ENCODE data around the gene SCMH1. TPM values are rescaled to one million over a fixed set of nuclear protein-coding genes. Genes with fewer than 3 reads are reported as not detected.

SCMH1 gene
- total RNA-seq, 2 experiments from 2014 or later = 47.0 to 47.7 TPM

DNA sequence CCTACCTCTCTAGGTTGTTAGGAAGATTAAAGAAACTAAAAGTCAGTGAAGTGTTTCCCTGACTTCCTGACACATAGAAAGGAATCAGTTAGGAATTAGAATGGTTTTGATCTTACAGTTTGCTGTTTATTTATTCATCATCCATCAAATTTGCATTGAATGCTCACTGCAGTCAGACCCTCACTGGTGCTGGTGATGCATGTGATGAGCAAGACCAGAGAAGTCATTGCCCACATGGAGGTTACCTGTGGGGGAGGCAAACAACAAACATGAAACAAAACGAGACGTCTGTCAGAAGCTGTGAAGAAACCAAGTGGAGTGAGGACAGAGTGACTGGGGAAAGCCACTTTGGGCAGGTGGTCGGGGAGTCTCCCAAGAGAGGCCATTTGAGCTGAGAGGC is 256.2 kb downstream of the SCMH1 start:
- intact Hi-C loops (cut with micrococcal nuclease; ENCODE audit: unreplicated experiment) = no loop called here
- Histone ChIP-seq H4K20me1 (ENCODE audit: insufficient read depth, low read length) (peaks cover 35% of the 10 kb centered on the region), H3K4me3 (ENCODE audit: low read depth, low read length, poor library complexity, severe bottlenecking) (no peak overlapping the region), H2AFZ (ENCODE audit: low read length) (no peak overlapping the region), H3K9me2 (ENCODE audit: insufficient read depth, low read length) (no peaks in the 10 kb centered on the region), H3K4me1 (ENCODE audit: insufficient read depth, low read length, poor library complexity, severe bottlenecking) (peaks cover 18% of the 10 kb centered on the region), H3K36me3 (ENCODE audit: insufficient read depth, low read length) (peaks cover 99% of the 10 kb centered on the region), H3K9me3 (ENCODE audit: low read length) (no peaks in the 10 kb centered on the region), H3K27ac (ENCODE audit: low read depth, low read length, poor library complexity, severe bottlenecking) (no peak overlapping the region), H3K4me2 (ENCODE audit: low read length) (no peak overlapping the region), H3K79me2 (ENCODE audit: insufficient read depth, low read depth, low read length) (peaks cover 44% of the 10 kb centered on the region)
- ChIA-PET CTCF (ENCODE audit: unreplicated experiment) (no interaction called here), POLR2A (no interaction called here)
- no TSS peak for BruUV-seq (replicated peaks)
- TF ChIP-seq EZH2phosphoT487 (IDR thresholded peaks at IDR 0.05; ENCODE audit: borderline replicate concordance, low read depth, low read length) = no peak
- TF ChIP-seq, protein P1, sequence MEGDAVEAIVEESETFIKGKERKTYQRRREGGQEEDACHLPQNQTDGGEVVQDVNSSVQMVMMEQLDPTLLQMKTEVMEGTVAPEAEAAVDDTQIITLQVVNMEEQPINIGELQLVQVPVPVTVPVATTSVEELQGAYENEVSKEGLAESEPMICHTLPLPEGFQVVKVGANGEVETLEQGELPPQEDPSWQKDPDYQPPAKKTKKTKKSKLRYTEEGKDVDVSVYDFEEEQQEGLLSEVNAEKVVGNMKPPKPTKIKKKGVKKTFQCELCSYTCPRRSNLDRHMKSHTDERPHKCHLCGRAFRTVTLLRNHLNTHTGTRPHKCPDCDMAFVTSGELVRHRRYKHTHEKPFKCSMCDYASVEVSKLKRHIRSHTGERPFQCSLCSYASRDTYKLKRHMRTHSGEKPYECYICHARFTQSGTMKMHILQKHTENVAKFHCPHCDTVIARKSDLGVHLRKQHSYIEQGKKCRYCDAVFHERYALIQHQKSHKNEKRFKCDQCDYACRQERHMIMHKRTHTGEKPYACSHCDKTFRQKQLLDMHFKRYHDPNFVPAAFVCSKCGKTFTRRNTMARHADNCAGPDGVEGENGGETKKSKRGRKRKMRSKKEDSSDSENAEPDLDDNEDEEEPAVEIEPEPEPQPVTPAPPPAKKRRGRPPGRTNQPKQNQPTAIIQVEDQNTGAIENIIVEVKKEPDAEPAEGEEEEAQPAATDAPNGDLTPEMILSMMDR (conservative IDR thresholded peaks at IDR 0.05; ENCODE audit: low read length) = no peak
- no peak for DNase-seq (ENCODE audit: low spot score)

DNA sequence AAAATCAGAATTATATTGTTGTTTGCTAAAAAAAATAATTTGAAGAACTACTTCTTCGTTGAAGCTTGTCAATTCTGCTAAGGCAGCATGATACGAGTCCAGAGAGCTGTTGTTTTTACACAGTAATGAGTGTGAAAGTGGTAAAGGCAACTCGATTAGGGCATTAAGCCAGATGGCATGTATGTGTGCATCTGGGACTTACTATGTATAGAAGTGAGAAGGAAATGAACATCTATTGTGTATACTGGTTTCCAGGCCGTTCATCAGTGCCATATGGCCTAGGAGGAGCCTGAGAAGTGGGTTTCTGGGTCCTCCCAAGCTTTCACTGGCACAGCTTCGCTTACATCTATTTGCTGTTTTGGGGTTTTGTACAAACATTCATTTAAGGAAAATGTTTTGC is 256.9 kb downstream of the SCMH1 start:
- POLR2A ChIA-PET = interaction anchor here (0.9 kb wide), 1 partner anchor 11 kb away, joined by 3 read pairs; no protein-coding TSS in a partner anchor

DNA sequence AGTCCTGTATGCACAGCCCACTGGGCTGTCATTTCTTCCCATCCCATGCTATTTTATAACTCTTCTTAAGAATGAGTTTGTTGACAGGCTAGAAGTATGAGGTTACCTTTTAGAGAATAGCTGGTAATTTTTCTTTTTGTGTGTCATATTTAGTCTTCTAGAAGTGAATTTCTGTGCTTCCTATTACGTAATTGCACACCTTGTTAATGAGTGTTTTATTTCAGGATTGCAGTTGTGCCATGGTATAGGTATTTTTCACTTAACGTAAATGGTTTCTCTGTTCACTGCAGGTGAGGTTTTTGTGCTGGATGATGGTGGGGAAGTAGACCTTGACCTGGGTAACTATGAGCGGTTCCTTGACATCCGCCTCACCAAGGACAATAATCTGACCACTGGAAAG is 257.6 kb downstream of the SCMH1 start:
- Histone ChIP-seq H3K4me1 (ENCODE audit: insufficient read depth, low read length, poor library complexity, severe bottlenecking) (peaks cover 18% of the 10 kb centered on the region), H3K36me3 (ENCODE audit: insufficient read depth, low read length) (peaks cover 94% of the 10 kb centered on the region), H3K4me2 (ENCODE audit: low read length) (no peak overlapping the region), H3K9me2 (ENCODE audit: insufficient read depth, low read length) (no peaks in the 10 kb centered on the region), H2AFZ (ENCODE audit: low read length) (no peak overlapping the region), H3K4me3 (ENCODE audit: low read depth, low read length, poor library complexity, severe bottlenecking) (no peak overlapping the region), H4K20me1 (ENCODE audit: insufficient read depth, low read length) (peaks cover 36% of the 10 kb centered on the region), H3K27ac (ENCODE audit: low read depth, low read length, poor library complexity, severe bottlenecking) (no peak overlapping the region), H3K79me2 (ENCODE audit: insufficient read depth, low read depth, low read length) (peaks cover 53% of the 10 kb centered on the region), H3K9me3 (ENCODE audit: low read length) (no peaks in the 10 kb centered on the region)
- POLR2A ChIA-PET = interaction anchor here (0.6 to 1.2 kb wide), 5 partner anchors 10 to 946 kb away, joined by 3 read pairs; no protein-coding TSS in a partner anchor
- intact Hi-C loops (cut with micrococcal nuclease; ENCODE audit: unreplicated experiment) = no loop called here
- no TSS peak for BruUV-seq (replicated peaks)
- CTCF ChIA-PET (ENCODE audit: unreplicated experiment) = no interaction called here
- no peak for DNase-seq (ENCODE audit: low spot score)
- no peak for TF ChIP-seq EZH2phosphoT487 (IDR thresholded peaks at IDR 0.05; ENCODE audit: borderline replicate concordance, low read depth, low read length)
- TF ChIP-seq, protein P1 (conservative IDR thresholded peaks at IDR 0.05; ENCODE audit: low read length) = no peak

More for the DNA sequence above, 256.9 kb downstream of the SCMH1 start:
- BruUV-seq (replicated peaks) = no TSS peak
- Histone ChIP-seq H3K9me3 (ENCODE audit: low read length) (no peaks in the 10 kb centered on the region), H3K36me3 (ENCODE audit: insufficient read depth, low read length) (peaks cover 99% of the 10 kb centered on the region), H3K27ac (ENCODE audit: low read depth, low read length, poor library complexity, severe bottlenecking) (no peak overlapping the region), H4K20me1 (ENCODE audit: insufficient read depth, low read length) (peaks cover 36% of the 10 kb centered on the region), H3K9me2 (ENCODE audit: insufficient read depth, low read length) (no peaks in the 10 kb centered on the region), H3K79me2 (ENCODE audit: insufficient read depth, low read depth, low read length) (peaks cover 51% of the 10 kb centered on the region), H2AFZ (ENCODE audit: low read length) (no peak overlapping the region), H3K4me3 (ENCODE audit: low read depth, low read length, poor library complexity, severe bottlenecking) (no peak overlapping the region), H3K4me1 (ENCODE audit: insufficient read depth, low read length, poor library complexity, severe bottlenecking) (peaks cover 18% of the 10 kb centered on the region), H3K4me2 (ENCODE audit: low read length) (no peak overlapping the region)
- intact Hi-C loops (cut with micrococcal nuclease; ENCODE audit: unreplicated experiment) = no loop called here
- CTCF ChIA-PET (ENCODE audit: unreplicated experiment) = no interaction called here
- TF ChIP-seq EZH2phosphoT487 (IDR thresholded peaks at IDR 0.05; ENCODE audit: borderline replicate concordance, low read depth, low read length) = no peak
- TF ChIP-seq, protein P1 (conservative IDR thresholded peaks at IDR 0.05; ENCODE audit: low read length) = no peak
- DNase-seq (ENCODE audit: low spot score) = no peak

Data from OCI-LY7 (cell line).